T-cell (primary cell): ENCODE results near the gene TEX14. TPM values are rescaled to one million over a fixed set of nuclear protein-coding genes. Genes with fewer than 3 reads are reported as not detected.

Experiments used
- ATAC-seq, 4 experiments: fragments of 200-7000 bp in 3 of 4; fragments of 150-1000 bp in 1 of 4; cut with Tn5 transposase; replicated peaks in 1 of 4; 1 replicate in 3 of 4; 2 replicates in 1 of 4; pipeline ENCODE4 v1.10.0; 2021; ENCODE audit warnings: moderate library complexity in 3 of 4, mild to moderate bottlenecking in 2 of 4, moderate number of reproducible peaks in 1 of 4
- CTCF ChIA-PET, 2 donors: fragments of 300-600 bp; sonication (Branson Sonifier 250); formaldehyde crosslinking; loops; one replicate each; lab custom pipeline; 2022; ENCODE audit warnings: antibody characterized with exemption in 2 of 2; lab: Charles Lee
- POLR2A ChIA-PET, 2 donors: fragments of 300-600 bp; sonication (Branson Sonifier 250); formaldehyde crosslinking; loops; one replicate each; lab custom pipeline; 2022; ENCODE audit warnings: antibody characterized with exemption in 2 of 2; lab: Charles Lee
- DNase-seq, 35 experiments: peaks; one replicate each; pipeline versions ENCODE4 v3.0.0 to v3.0.0-alpha.2; 2013 to 2023
- H3K27ac ChIP-seq: one replicate; pipeline ENCODE4 v1.5.1; 2013; ENCODE audit warnings: low read length
- H3K27me3 ChIP-seq, 2 experiments: replicated peaks in 1 of 2; 1 replicate in 1 of 2; 2 replicates in 1 of 2; pipeline versions ENCODE4 v1.6.1 to v1.7.0; 2013; ENCODE audit warnings: low read length in 1 of 2, mixed read lengths in 1 of 2; ENCODE audit not compliant: control insufficient read depth in 2 of 2, insufficient read depth in 2 of 2; ENCODE audit errors: extremely low read depth in 1 of 2
- H3K36me3 ChIP-seq, 2 donors: 1 replicate in 1 of 2; 2 replicates in 1 of 2; pipeline versions ENCODE4 v1.6.1 to v1.7.0; 2013; ENCODE audit warnings: low read length in 1 of 2; ENCODE audit not compliant: control insufficient read depth in 2 of 2, insufficient read depth in 1 of 2; ENCODE audit errors: extremely low read depth in 1 of 2
- H3K4me1 ChIP-seq, 2 experiments: 1 replicate in 1 of 2; 2 replicates in 1 of 2; pipeline versions ENCODE4 v1.6.1 to v1.7.0; 2013; ENCODE audit warnings: low read length in 2 of 2, mixed read lengths in 1 of 2; ENCODE audit not compliant: insufficient read depth in 2 of 2, control insufficient read depth in 1 of 2; ENCODE audit errors: extremely low read depth in 1 of 2
- H3K4me3 ChIP-seq, 2 donors: 1 replicate in 1 of 2; 2 replicates in 1 of 2; pipeline versions ENCODE4 v1.5.1 to v1.7.0; 2013; ENCODE audit warnings: mild to moderate bottlenecking in 2 of 2, low read length in 1 of 2, moderate library complexity in 1 of 2; ENCODE audit not compliant: control insufficient read depth in 1 of 2; ENCODE audit errors: extremely low read depth in 1 of 2
- H3K9me3 ChIP-seq: 2 replicates; pipeline ENCODE4 v1.7.0; 2013
- H3K27ac Mint-ChIP-seq, 2 donors: one replicate each; pipeline ENCODE4 v1.8.0; 2020 to 2021; ENCODE audit warnings: mild to moderate bottlenecking in 2 of 2, mixed read lengths in 2 of 2
- H3K27me3 Mint-ChIP-seq, 2 donors: one replicate each; pipeline ENCODE4 v1.8.0; 2021 to 2022; ENCODE audit warnings: mixed read lengths in 2 of 2
- H3K36me3 Mint-ChIP-seq: one replicate; pipeline ENCODE4 v1.8.0; 2021; ENCODE audit warnings: mixed read lengths
- H3K4me1 Mint-ChIP-seq, 3 donors: one replicate each; pipeline ENCODE4 v1.8.0; 2020 to 2022; ENCODE audit warnings: mixed read lengths in 3 of 3, mild to moderate bottlenecking in 1 of 3
- H3K4me3 Mint-ChIP-seq, 3 donors: one replicate each; pipeline ENCODE4 v1.8.0; 2020 to 2022; ENCODE audit warnings: mild to moderate bottlenecking in 3 of 3, mixed read lengths in 3 of 3, moderate library complexity in 3 of 3
- H3K9me3 Mint-ChIP-seq, 3 donors: one replicate each; pipeline ENCODE4 v1.8.0; 2020 to 2022; ENCODE audit warnings: mixed read lengths in 3 of 3
- WGBS: methylation state at CpG from one replicate; pipeline ENCODE4 v1.1.5; 2013; ENCODE audit warnings: missing lambda C conversion rate; ENCODE audit not compliant: insufficient coverage; 5-methylcytosine and 5-hydroxymethylcytosine counted together
- total RNA-seq, 35 experiments: library from RNA in 6 of 35; stranded (reverse) in 6 of 35; fragments of 120-200 nt in 1 of 35; gene quantifications; one replicate each; pipeline versions ENCODE4 v1.2.1 to v1.2.4 and lab custom pipeline; 2013 to 2026

The TEX14 gene
- total RNA-seq, 5 donors from 2014 or later (not counting 1 experiment from before 2014, with no cell fraction given) = 0.59 to 1.2 (median 0.73) TPM

- no peaks in the 10 kb centered on the region for H3K9me3 Mint-ChIP-seq
These were observed 156.4 kb downstream of the TEX14 start for GRCh38 chr17:58535431-58535830.

GRCh38 chr17:58534901-58535421 lies 156.9 kb downstream of the TEX14 start:
- ChIA-PET CTCF (no interaction called here), POLR2A (interaction anchor here in 1 of 2 donors (0.5 kb wide), 1 partner anchor 104 kb away, joined by 11 read pairs; no protein-coding TSS in a partner anchor)
- Histone ChIP-seq H3K4me3 (no peak overlapping the region), H3K9me3 (no peaks in the 10 kb centered on the region), H3K4me1 (peaks cover 0 to 16% of the 10 kb centered on the region in 2 experiments), H3K27ac (no peak overlapping the region), H3K27me3 (peaks cover 0 to 61% of the 10 kb centered on the region in 2 experiments), H3K36me3 (no peaks in the 10 kb centered on the region)
- peaks cover 21 to 29% of the 10 kb centered on the region in 2 donors for H3K27me3 Mint-ChIP-seq
- no peaks in the 10 kb centered on the region for H3K36me3 Mint-ChIP-seq
- DNase-seq (no peak), ATAC-seq (no peak)
- H3K9me3 Mint-ChIP-seq = no peaks in the 10 kb centered on the region
- no peak overlapping the region for H3K27ac Mint-ChIP-seq
- 87% methylated on average over 4 of the region's 4 CpGs for WGBS
- peaks cover 0 to 5% (median 3%) of the 10 kb centered on the region in 3 donors for H3K4me1 Mint-ChIP-seq
- H3K4me3 Mint-ChIP-seq = no peak overlapping the region

More at GRCh38 chr17:58535431-58535830, 156.4 kb downstream of the TEX14 start:
- CTCF ChIA-PET = no interaction called here
- Mint-ChIP-seq H3K27ac (no peak overlapping the region), H3K36me3 (no peaks in the 10 kb centered on the region), H3K4me1 (peaks cover 0 to 5% (median 3%) of the 10 kb centered on the region in 3 donors), H3K4me3 (no peak overlapping the region), H3K27me3 (peaks cover 21 to 29% of the 10 kb centered on the region in 2 donors)
- DNase-seq (no peak), ATAC-seq (no peak)
- peaks cover 0 to 16% of the 10 kb centered on the region in 2 experiments for H3K4me1 ChIP-seq
- H3K27ac ChIP-seq = no peak overlapping the region
- peaks cover 0 to 60% of the 10 kb centered on the region in 2 experiments for H3K27me3 ChIP-seq
- POLR2A ChIA-PET = no interaction called here
- no peaks in the 10 kb centered on the region for H3K9me3 ChIP-seq
- 96% methylated on average over 2 of the region's 2 CpGs for WGBS
- no peak overlapping the region for H3K4me3 ChIP-seq
- no peaks in the 10 kb centered on the region for H3K36me3 ChIP-seq

- H3K36me3 ChIP-seq = no peaks in the 10 kb centered on the region
- Mint-ChIP-seq H3K9me3 (no peaks in the 10 kb centered on the region), H3K36me3 (no peaks in the 10 kb centered on the region)
These were observed 157.5 kb downstream of the TEX14 start for GRCh38 chr17:58534331-58534730.

DNA sequence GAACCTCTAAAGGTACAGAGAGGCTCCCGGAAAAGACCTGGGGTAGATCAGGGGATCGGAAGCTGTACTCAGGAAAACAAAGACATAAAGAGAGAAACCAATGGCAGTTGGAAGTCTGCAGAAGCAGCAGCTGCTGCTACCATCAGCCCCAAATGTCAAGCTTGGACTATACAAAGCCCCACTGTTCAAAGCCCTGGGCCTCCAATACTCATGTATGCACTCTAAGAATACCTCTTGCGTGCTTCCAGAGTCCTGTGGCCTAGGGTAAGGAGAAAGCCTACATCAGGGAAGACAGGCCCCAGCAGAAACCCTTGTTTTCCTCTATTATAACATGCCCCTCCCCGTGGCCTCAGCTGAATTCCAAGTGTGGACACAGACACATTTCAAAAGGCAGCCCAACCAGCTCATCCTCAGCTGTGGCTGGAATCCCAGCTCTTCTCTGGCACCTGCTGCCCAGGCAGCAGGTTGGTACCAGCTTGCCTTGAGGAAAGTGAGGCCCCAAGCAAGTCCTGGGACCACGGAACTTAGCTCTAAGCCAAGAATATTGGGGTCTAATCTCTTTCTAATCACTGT lies 158.1 kb downstream of the TEX14 start:
- H3K27ac Mint-ChIP-seq = no peak overlapping the region
- no peak for ATAC-seq

More at GRCh38 chr17:58534331-58534730, 157.5 kb downstream of the TEX14 start:
- no peak for ATAC-seq
- Mint-ChIP-seq H3K27ac (no peak overlapping the region), H3K4me3 (no peak overlapping the region), H3K4me1 (peaks cover 0 to 5% (median 3%) of the 10 kb centered on the region in 3 donors), H3K27me3 (peaks cover 27 to 32% of the 10 kb centered on the region in 2 donors)
- peaks cover 0 to 16% of the 10 kb centered on the region in 2 experiments for H3K4me1 ChIP-seq
- 100% methylated on average over 2 of the region's 3 CpGs for WGBS
- no peak overlapping the region for H3K4me3 ChIP-seq
- no peak for DNase-seq
- H3K27me3 ChIP-seq = peaks cover 0 to 65% of the 10 kb centered on the region in 2 experiments
- no peak overlapping the region for H3K27ac ChIP-seq
- CTCF ChIA-PET = interaction anchor here in 1 of 2 donors (0.8 kb wide), 1 partner anchor 9 kb away, joined by 3 read pairs; a partner anchor contains a TSS
- POLR2A ChIA-PET = interaction anchor here (0.5 kb wide), 2 partner anchors 11 to 105 kb away, joined by 5 to 11 read pairs; no protein-coding TSS in a partner anchor
- H3K9me3 ChIP-seq = no peaks in the 10 kb centered on the region

DNA sequence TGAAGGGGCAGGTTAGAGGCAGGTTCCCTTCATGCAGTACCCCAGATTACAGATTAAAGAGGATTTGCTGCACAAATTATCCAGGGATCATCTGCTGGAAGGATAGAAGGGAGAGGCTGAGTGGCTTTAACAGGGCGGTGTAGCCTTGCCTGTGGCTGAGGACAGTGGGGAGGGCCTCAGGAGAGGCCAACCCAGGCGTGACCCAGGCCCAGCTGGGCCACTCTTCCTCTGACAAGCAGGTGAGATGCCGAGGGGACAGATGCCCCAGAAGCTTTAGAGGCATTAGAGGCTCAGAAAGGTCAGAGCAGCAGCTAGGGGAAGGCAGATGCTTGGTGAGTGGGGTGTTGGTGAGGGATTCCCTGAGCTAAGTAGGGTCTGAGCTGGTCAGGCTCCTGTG lies 159.3 kb downstream of the TEX14 start:
- Histone ChIP-seq H3K27me3 (peaks cover 0 to 63% of the 10 kb centered on the region in 2 experiments), H3K27ac (no peak overlapping the region), H3K36me3 (no peaks in the 10 kb centered on the region), H3K4me1 (peaks cover 0 to 16% of the 10 kb centered on the region in 2 experiments), H3K9me3 (no peaks in the 10 kb centered on the region), H3K4me3 (peak overlapping the region; percentile 32 to 56)
- WGBS = 61% methylated on average over 3 of the region's 3 CpGs
- peaks cover 0 to 5% (median 3%) of the 10 kb centered on the region in 3 donors for H3K4me1 Mint-ChIP-seq
- H3K9me3 Mint-ChIP-seq = no peaks in the 10 kb centered on the region
- ChIA-PET POLR2A (interaction anchor here in 1 of 2 donors (0.5 kb wide), 1 partner anchor 124 kb away, joined by 5 read pairs; no protein-coding TSS in a partner anchor), CTCF (interaction anchor here (0.5 to 0.9 kb wide), 2 partner anchors 45 to 976 kb away, joined by 3 to 7 read pairs; partner anchors contain the start of gene HSF5 (in 1 of the 2))
- no peaks in the 10 kb centered on the region for H3K36me3 Mint-ChIP-seq
- ATAC-seq = no peak
- H3K27ac Mint-ChIP-seq = no peak overlapping the region
- DNase-seq = no peak
- peaks cover 33% of the 10 kb centered on the region in 2 donors for H3K27me3 Mint-ChIP-seq
- peak overlapping the region; percentile 54 to 62 (median 58) for H3K4me3 Mint-ChIP-seq

More for the DNA sequence above, 158.1 kb downstream of the TEX14 start:
- no peak overlapping the region for H3K4me3 Mint-ChIP-seq
- H3K9me3 Mint-ChIP-seq = no peaks in the 10 kb centered on the region
- no peaks in the 10 kb centered on the region for H3K9me3 ChIP-seq
- CTCF ChIA-PET = interaction anchor here in 1 of 2 donors (0.6 to 0.8 kb wide), 2 partner anchors 10 to 115 kb away, joined by 3 read pairs; a partner anchor contains a TSS
- H3K4me1 ChIP-seq = peaks cover 0 to 16% of the 10 kb centered on the region in 2 experiments
- H3K4me1 Mint-ChIP-seq = peaks cover 0 to 5% (median 3%) of the 10 kb centered on the region in 3 donors
- no peak for DNase-seq
- peaks cover 33% of the 10 kb centered on the region in 2 donors for H3K27me3 Mint-ChIP-seq
- H3K36me3 Mint-ChIP-seq = no peaks in the 10 kb centered on the region
- H3K27me3 ChIP-seq = peaks cover 0 to 63% of the 10 kb centered on the region in 2 experiments
- H3K4me3 ChIP-seq = no peak overlapping the region
- no peaks in the 10 kb centered on the region for H3K36me3 ChIP-seq
- POLR2A ChIA-PET = interaction anchor here in 1 of 2 donors (0.5 to 0.6 kb wide), 2 partner anchors 9 to 10 kb away, joined by 5 to 10 read pairs; no protein-coding TSS in a partner anchor
- no peak overlapping the region for H3K27ac ChIP-seq
- WGBS = 90% methylated on average over 4 of the region's 5 CpGs
